K562 (cell line): Measurements from ENCODE around the gene RMC1. TPM values are rescaled to one million over a fixed set of nuclear protein-coding genes. Genes with fewer than 3 reads are reported as not detected.

Experiments
- BDP1 ChIP-seq: IDR thresholded peaks from 3 replicates; pipeline ENCODE4 v1.6.1; 2011; ENCODE audit not compliant: insufficient read length, insufficient read depth
- BHLHE40 ChIP-seq: IDR thresholded peaks from 2 replicates; pipeline ENCODE4 v1.6.1; 2011; ENCODE audit warnings: low read length, improper control_type of control experiment
- BRD4 ChIP-seq: fragments of 200-600 bp; sonication (generic); IDR thresholded peaks from 2 replicates; pipeline ENCODE4 v1.6.1; 2017; ENCODE audit warnings: inconsistent platforms
- BRF1 ChIP-seq: IDR thresholded peaks from 3 replicates; pipeline ENCODE4 v1.6.1; 2011; ENCODE audit warnings: borderline replicate concordance, mild to moderate bottlenecking; ENCODE audit not compliant: insufficient read length; ENCODE audit errors: extremely low read depth
- DIDO1 ChIP-seq: fragments of 450-650 bp; IDR thresholded peaks from 2 replicates; pipeline ENCODE4 v1.6.1; 2016; ENCODE audit warnings: low read depth, missing biosample characterization, missing genetic modification characterization
- GABPB2 ChIP-seq: fragments of 250-450 bp; sonication (Bioruptor Pico); conservative IDR thresholded peaks from 2 replicates; pipeline ENCODE4 v1.5.1; 2021; ENCODE audit warnings: mild to moderate bottlenecking
- HNRNPLL ChIP-seq: fragments of 200-400 bp; formaldehyde crosslinking; IDR thresholded peaks from 2 replicates; pipeline ENCODE4 v1.6.1; 2017; ENCODE audit warnings: low read length, low read depth, mild to moderate bottlenecking; ENCODE audit not compliant: poor library complexity, severe bottlenecking
- KDM1A ChIP-seq, 2 experiments: fragments of 450-650 bp; IDR thresholded peaks; 2 replicates each; pipeline ENCODE4 v1.6.1; 2016; ENCODE audit warnings: mild to moderate bottlenecking in 2 of 2
- NFIC ChIP-seq: fragments of 450-650 bp; IDR thresholded peaks from 2 replicates; pipeline ENCODE4 v1.6.1; 2017; ENCODE audit warnings: mild to moderate bottlenecking, inconsistent platforms
- NONO ChIP-seq, 2 experiments: fragments of 200-400 bp in 1 of 2; fragments of 450-650 bp in 1 of 2; formaldehyde crosslinking in 1 of 2; IDR thresholded peaks; 2 replicates each; pipeline ENCODE4 v1.6.1; 2017; ENCODE audit warnings: low read depth in 2 of 2, mild to moderate bottlenecking in 2 of 2, moderate library complexity in 2 of 2, low read length in 1 of 2
- PHF20 ChIP-seq: fragments of 450-650 bp; IDR thresholded peaks from 2 replicates; pipeline ENCODE4 v1.6.1; 2018; ENCODE audit not compliant: partially characterized antibody
- REST ChIP-seq, 2 experiments: fragments of 450-650 bp; formaldehyde crosslinking in 1 of 2; IDR thresholded peaks; 2 replicates each; pipeline versions ENCODE4 v1.4.0 to v1.6.1; 2014 to 2020; ENCODE audit warnings: mild to moderate bottlenecking in 2 of 2, borderline replicate concordance in 1 of 2, low read depth in 1 of 2
- SMAD2 ChIP-seq: fragments of 150-350 bp; IDR thresholded peaks from 2 replicates; pipeline ENCODE4 v1.6.1; 2014; ENCODE audit warnings: low read depth, mild to moderate bottlenecking, low read length
- SOX6 ChIP-seq: fragments of 450-650 bp; IDR thresholded peaks from 2 replicates; pipeline ENCODE4 v1.6.1; 2014; ENCODE audit warnings: mild to moderate bottlenecking
- TGIF2 ChIP-seq: sonication (generic); formaldehyde crosslinking; IDR thresholded peaks from 2 replicates; pipeline ENCODE4 v1.8.1; 2022; ENCODE audit warnings: mild to moderate bottlenecking, missing genetic modification reagents, moderate library complexity
- USF2 ChIP-seq: sonication (generic); formaldehyde crosslinking; IDR thresholded peaks from 2 replicates; pipeline ENCODE4 v1.5.0; 2020; ENCODE audit warnings: missing genetic modification reagents
- ZBTB43 ChIP-seq: sonication (generic); formaldehyde crosslinking; IDR thresholded peaks from 2 replicates; pipeline ENCODE4 v1.8.0; 2023; ENCODE audit warnings: mild to moderate bottlenecking, missing genetic modification reagents
- polyA plus RNA-seq, 8 experiments: library from polyadenylated mRNA; depleted of rRNA in 4 of 8; stranded (reverse) in 5 of 8; unstranded in 3 of 8; fragments of >200 nt; fragmentation: Nextera tagmentation in 2 of 8; fragmentation: Illumina TruSeq in 1 of 8; extraction: Ambion mirVana in 2 of 8; extraction: Trizol in 1 of 8; gene quantifications; 2 replicates each; pipeline versions ENCODE4 v1.2.1 to v1.2.3, GENCODE V29; 2011 to 2014; ENCODE audit warnings: inconsistent platforms in 1 of 8, missing spikeins in 1 of 8
- total RNA-seq, 7 experiments: library from RNA; depleted of rRNA in 6 of 7; stranded (reverse); fragments of >200 nt in 6 of 7; fragmentation: Illumina TruSeq in 2 of 7; extraction: Trizol in 2 of 7; gene quantifications; 2 replicates each; pipeline versions ENCODE4 v1.2.1 to v1.2.3, GENCODE V29; 2011 to 2021; ENCODE audit warnings: low replicate concordance in 1 of 7

Gene RMC1
- total and polyA plus RNA-seq, 9 of the 15 experiments (the other 6 are each of a cell fraction or from before 2014, with no cell fraction given): 7.5 to 42.4 (median 35.5) TPM

GRCh38 chr18:23540867-23541266 lies 37.6 kb downstream of the RMC1 start (continued):
- TF ChIP-seq NONO (IDR thresholded peaks at IDR 0.05; ENCODE audit: low read depth in 2 of 2, low read length in 1 of 2) (peak in 1 of 2 experiments; percentile 22; a peak in 1 of 4 replicates), BDP1 (no peak), BHLHE40 (peak; percentile 77), HNRNPLL (no peak), NFIC (no peak), BRF1 (no peak), SOX6 (peak; percentile 89), DIDO1 (no peak), SMAD2 (no peak), GABPB2 (CRISPR knock-in tag) (no peak), REST (IDR thresholded peaks at IDR 0.05; ENCODE audit: borderline replicate concordance) (no peak; the same call in 1 of the 2 replicates), REST (CRISPR knock-in tag; IDR thresholded peaks at IDR 0.05; ENCODE audit: low read depth) (no peak), PHF20 (no peak), BRD4 (no peak), TGIF2 (CRISPR knock-in tag) (no peak), USF2 (CRISPR knock-in tag) (no peak), ZBTB43 (CRISPR knock-in tag) (no peak), KDM1A (IDR thresholded peaks at IDR 0.05) (peak; percentile 63 to 90)
